ENCODE measurements around the gene GNMT.

GRCh38 chr6:42984924-42985475 lies 24.4 kb downstream of the GNMT start:
- TF ChIP-seq, protein P1, sequence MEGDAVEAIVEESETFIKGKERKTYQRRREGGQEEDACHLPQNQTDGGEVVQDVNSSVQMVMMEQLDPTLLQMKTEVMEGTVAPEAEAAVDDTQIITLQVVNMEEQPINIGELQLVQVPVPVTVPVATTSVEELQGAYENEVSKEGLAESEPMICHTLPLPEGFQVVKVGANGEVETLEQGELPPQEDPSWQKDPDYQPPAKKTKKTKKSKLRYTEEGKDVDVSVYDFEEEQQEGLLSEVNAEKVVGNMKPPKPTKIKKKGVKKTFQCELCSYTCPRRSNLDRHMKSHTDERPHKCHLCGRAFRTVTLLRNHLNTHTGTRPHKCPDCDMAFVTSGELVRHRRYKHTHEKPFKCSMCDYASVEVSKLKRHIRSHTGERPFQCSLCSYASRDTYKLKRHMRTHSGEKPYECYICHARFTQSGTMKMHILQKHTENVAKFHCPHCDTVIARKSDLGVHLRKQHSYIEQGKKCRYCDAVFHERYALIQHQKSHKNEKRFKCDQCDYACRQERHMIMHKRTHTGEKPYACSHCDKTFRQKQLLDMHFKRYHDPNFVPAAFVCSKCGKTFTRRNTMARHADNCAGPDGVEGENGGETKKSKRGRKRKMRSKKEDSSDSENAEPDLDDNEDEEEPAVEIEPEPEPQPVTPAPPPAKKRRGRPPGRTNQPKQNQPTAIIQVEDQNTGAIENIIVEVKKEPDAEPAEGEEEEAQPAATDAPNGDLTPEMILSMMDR (IDR thresholded peaks at IDR 0.05) = no peak
- TF ChIP-seq POLR2A (IDR thresholded peaks at IDR 0.05) (no peak), POLR2AphosphoS5 (IDR thresholded peaks at IDR 0.05) (no peak), EP300 (IDR thresholded peaks at IDR 0.05) (no peak)

All from gastroesophageal sphincter (tissue), 3 donors.